Epidermal melanocyte (primary cell): ENCODE results near the gene HTR1D.
"Not testable (repeated sequence)": the region's sequence is repeated elsewhere in the genome, so short reads cannot be mapped to it uniquely, and the experiment has no call there.

Source experiments
- DNase-seq: peaks from one replicate; pipeline ENCODE4 v3.0.0; 2011; ENCODE audit warnings: low spot score; ENCODE audit not compliant: insufficient read length

HTR1D gene

GRCh38 chr1:23217421-23218115, at the start of gene HTR1D:
HTR1D (minus strand) TSS chr1:23217502; CDS start chr1:23194219, 23,283 bp downstream.
- no peak for DNase-seq

- DNase-seq, result no peak
These were observed 46.1 kb upstream of the HTR1D start for GRCh38 chr1:23263380-23263887.

GRCh38 chr1:23258082-23258481, 40.8 kb upstream of the HTR1D start:
- DNase-seq, result not testable (repeated sequence)

- DNase-seq, result not testable (repeated sequence)
These were observed 40.1 kb upstream of the HTR1D start for GRCh38 chr1:23257371-23257770.

GRCh38 chr1:23254584-23254983, 37.3 kb upstream of the HTR1D start:
- DNase-seq, result no peak

- no peak for DNase-seq
These were observed 34.5 kb upstream of the HTR1D start for GRCh38 chr1:23251812-23252211.

GRCh38 chr1:23249787-23250454, 32.6 kb upstream of the HTR1D start:
- no peak for DNase-seq

- no peak for DNase-seq
These were observed 30.0 kb upstream of the HTR1D start for GRCh38 chr1:23247276-23247675.

GRCh38 chr1:23246274-23246673, 29.0 kb upstream of the HTR1D start:
- DNase-seq, result no peak

- DNase-seq, result no peak
These were observed 27.0 kb upstream of the HTR1D start for GRCh38 chr1:23244256-23244761.

- no peak for DNase-seq
These were observed 25.1 kb upstream of the HTR1D start for GRCh38 chr1:23242414-23242813.

GRCh38 chr1:23239638-23240295, 22.5 kb upstream of the HTR1D start:
- no peak for DNase-seq

GRCh38 chr1:23238565-23238964, 21.3 kb upstream of the HTR1D start:
- DNase-seq, result no peak

- no peak for DNase-seq
These were observed 20.2 kb upstream of the HTR1D start for GRCh38 chr1:23237508-23237907.

GRCh38 chr1:23227806-23228205, 10.5 kb upstream of the HTR1D start:
- DNase-seq, result no peak

- no peak for DNase-seq
These were observed 7.7 kb upstream of the HTR1D start for GRCh38 chr1:23224739-23225648.

GRCh38 chr1:23223963-23224362, 6.7 kb upstream of the HTR1D start:
- DNase-seq, result not testable (repeated sequence)

GRCh38 chr1:23223490-23223951, 6.2 kb upstream of the HTR1D start:
- DNase-seq, result not testable (repeated sequence)

- no peak for DNase-seq
These were observed 5.4 kb upstream of the HTR1D start for GRCh38 chr1:23222742-23223141.

GRCh38 chr1:23222331-23222730, 5.0 kb upstream of the HTR1D start:
- no peak for DNase-seq

GRCh38 chr1:23221107-23221506, 3.8 kb upstream of the HTR1D start:
- DNase-seq, result no peak
